AG09319 (cell line): ENCODE measurements around the gene NOP14.

Source experiments
- DNase-seq: peaks from one replicate; pipeline ENCODE4 v3.0.0-alpha.2; 2010; ENCODE audit warnings: low read depth; ENCODE audit errors: extremely low read depth
- CTCF ChIP-seq: IDR thresholded peaks from 2 replicates; pipeline ENCODE4 v1.5.1; 2011; ENCODE audit warnings: low read depth, mild to moderate bottlenecking, inconsistent platforms, low read length, moderate library complexity

Gene NOP14

GRCh38 chr4:2934813-2935761, 28.1 kb downstream of the NOP14 start:
- peak; percentile 65 for DNase-seq
- no peak; the same call in 1 of the 2 replicates for TF ChIP-seq CTCF

- TF ChIP-seq CTCF, result no peak
- no peak for DNase-seq
Measured at GRCh38 chr4:2934077-2934812, 29.0 kb downstream of the NOP14 start.

GRCh38 chr4:2933566-2934076, 29.6 kb downstream of the NOP14 start:
- TF ChIP-seq CTCF, result no peak
- no peak for DNase-seq

- no peak for DNase-seq
- no peak for TF ChIP-seq CTCF
Measured at GRCh38 chr4:2932951-2933565, 30.1 kb downstream of the NOP14 start.

- TF ChIP-seq CTCF, result no peak
- DNase-seq, result no peak
Measured at GRCh38 chr4:2932321-2932950, 30.8 kb downstream of the NOP14 start.

GRCh38 chr4:2931512-2932301, 31.5 kb downstream of the NOP14 start:
- no peak for TF ChIP-seq CTCF
- DNase-seq, result no peak
